22Rv1 (cell line): ENCODE data around the gene SLC1A7.

Experiments
- H3K27ac ChIP-seq: fragments of 450-650 bp; 2 replicates; pipeline ENCODE4 v1.5.1; 2017
- CTCF ChIP-seq: fragments of 450-650 bp; IDR thresholded peaks from 2 replicates; pipeline ENCODE4 v1.5.1; 2017; ENCODE audit warnings: mild to moderate bottlenecking
- ZFX ChIP-seq: fragments of 450-650 bp; IDR thresholded peaks from 2 replicates; pipeline ENCODE4 v1.6.1; 2017; ENCODE audit warnings: antibody characterized with exemption, borderline replicate concordance

SLC1A7 gene

GRCh38 chr1:53080041-53080440 is 62.4 kb downstream of the SLC1A7 start:
- no peak overlapping the region for H3K27ac ChIP-seq
- TF ChIP-seq ZFX (no peak), CTCF (no peak)

- no peak for TF ChIP-seq CTCF
- no peak for TF ChIP-seq ZFX
- no peak overlapping the region for H3K27ac ChIP-seq
These were observed 63.2 kb downstream of the SLC1A7 start for GRCh38 chr1:53079251-53079650.

GRCh38 chr1:53078333-53079101 is 63.9 kb downstream of the SLC1A7 start:
- TF ChIP-seq CTCF (no peak), ZFX (no peak)
- H3K27ac ChIP-seq: no peak overlapping the region

GRCh38 chr1:53077599-53077965 is 64.9 kb downstream of the SLC1A7 start:
- H3K27ac ChIP-seq: no peak overlapping the region
- no peak for TF ChIP-seq CTCF
- no peak for TF ChIP-seq ZFX

- H3K27ac ChIP-seq: no peak overlapping the region
- no peak for TF ChIP-seq ZFX
- no peak for TF ChIP-seq CTCF
These were observed 65.5 kb downstream of the SLC1A7 start for GRCh38 chr1:53076721-53077598.

GRCh38 chr1:53076165-53076564 is 66.3 kb downstream of the SLC1A7 start:
- TF ChIP-seq CTCF (no peak), ZFX (no peak)
- no peak overlapping the region for H3K27ac ChIP-seq

GRCh38 chr1:53075761-53076163 is 66.7 kb downstream of the SLC1A7 start:
- H3K27ac ChIP-seq: no peak overlapping the region
- TF ChIP-seq CTCF (no peak), ZFX (no peak)
